Inferior parietal cortex (tissue), 1 donor: ENCODE data around the gene DTX3.
"Not testable (repeated sequence)": the region's sequence is repeated elsewhere in the genome, so short reads cannot be mapped to it uniquely, and the experiment has no call there.

Experiments used
- DNase-seq: peaks from one replicate; pipeline ENCODE4 v3.0.0-alpha.2; 2016; ENCODE audit errors: extremely low spot score

DTX3 gene

GRCh38 chr12:57604454-57604991, at the start of gene DTX3:
Gene DTX3, plus strand, starts transcription at chr12:57604824. Its CDS starts 1,694 bp downstream, at chr12:57606518.
- peak; percentile 63 for DNase-seq

- no peak for DNase-seq
Observed at GRCh38 chr12:57554897-57555296, 49.7 kb upstream of the DTX3 start.

- no peak for DNase-seq
Observed at GRCh38 chr12:57558864-57559263, 45.8 kb upstream of the DTX3 start.

GRCh38 chr12:57560516-57560915, 44.1 kb upstream of the DTX3 start:
- DNase-seq: no peak

- not testable (repeated sequence) for DNase-seq
Observed at GRCh38 chr12:57561117-57561516, 43.5 kb upstream of the DTX3 start.

GRCh38 chr12:57563358-57563757, 41.3 kb upstream of the DTX3 start:
- no peak for DNase-seq

- no peak for DNase-seq
Observed at GRCh38 chr12:57564178-57564740, 40.4 kb upstream of the DTX3 start.

- DNase-seq: no peak
Observed at GRCh38 chr12:57568838-57569237, 35.8 kb upstream of the DTX3 start.

GRCh38 chr12:57569858-57570257, 34.8 kb upstream of the DTX3 start:
- no peak for DNase-seq

GRCh38 chr12:57570438-57570837, 34.2 kb upstream of the DTX3 start:
- DNase-seq: not testable (repeated sequence)

- no peak for DNase-seq
Observed at GRCh38 chr12:57571926-57572762, 32.5 kb upstream of the DTX3 start.

- DNase-seq: no peak
Observed at GRCh38 chr12:57574795-57575194, 29.8 kb upstream of the DTX3 start.

- no peak for DNase-seq
Observed at GRCh38 chr12:57575771-57576612, 28.6 kb upstream of the DTX3 start.

- no peak for DNase-seq
Observed at GRCh38 chr12:57576613-57577160, 27.9 kb upstream of the DTX3 start.

- DNase-seq: no peak
Observed at GRCh38 chr12:57577981-57578758, 26.5 kb upstream of the DTX3 start.

GRCh38 chr12:57579011-57579410, 25.6 kb upstream of the DTX3 start:
- DNase-seq: no peak

GRCh38 chr12:57579677-57580465, 24.8 kb upstream of the DTX3 start:
- DNase-seq: peak; percentile 34

GRCh38 chr12:57580466-57580795, 24.2 kb upstream of the DTX3 start:
- no peak for DNase-seq

- no peak for DNase-seq
Observed at GRCh38 chr12:57581802-57582201, 22.8 kb upstream of the DTX3 start.

GRCh38 chr12:57582440-57582839, 22.2 kb upstream of the DTX3 start:
- DNase-seq: no peak
